AG04450 (cell line): Measurements from ENCODE around the gene HDAC7. TPM values are rescaled to one million over a fixed set of nuclear protein-coding genes. Genes with fewer than 3 reads are reported as not detected.

Experiments
- CTCF ChIA-PET: fragments of 300-600, 350-600 bp; formaldehyde crosslinking; extraction: SDS; loops from one replicate; lab custom pipeline; 2022; ENCODE audit warnings: antibody characterized with exemption, inconsistent platforms; lab: Charles Lee
- POLR2A ChIA-PET: fragments of 350-600 bp; formaldehyde crosslinking; extraction: SDS; loops from one replicate; lab custom pipeline; 2021; ENCODE audit warnings: antibody characterized with exemption, inconsistent platforms; lab: Yijun Ruan, JAX
- DNase-seq: peaks from one replicate; pipeline ENCODE4 v3.0.0-alpha.2; 2011; ENCODE audit warnings: low read depth, low spot score
- H3K27ac ChIP-seq: one replicate; pipeline ENCODE4 v1.5.1; 2012; ENCODE audit warnings: low read depth, low read length, control low read depth
- H3K27me3 ChIP-seq: one replicate; pipeline ENCODE4 v1.6.0; 2012; ENCODE audit warnings: low read length; ENCODE audit not compliant: control insufficient read depth, insufficient read depth
- H3K4me3 ChIP-seq: 2 replicates; pipeline ENCODE4 v1.5.1; 2011; ENCODE audit warnings: mild to moderate bottlenecking, low read depth, low read length, control low read depth
- H3K9me3 ChIP-seq: 2 replicates; pipeline ENCODE4 v1.5.1; 2012; ENCODE audit warnings: low read length; ENCODE audit not compliant: control insufficient read depth, insufficient read depth
- polyA plus RNA-seq: library from polyadenylated mRNA; depleted of rRNA; stranded (reverse); fragments of >200 nt; gene quantifications from 2 replicates; pipeline ENCODE4 v1.2.3, GENCODE V29; 2011
- TF ChIP-seq, protein P1 (sequence below): IDR thresholded peaks from 2 replicates; pipeline ENCODE4 v1.5.1; 2011; ENCODE audit warnings: low read depth, low read length, control low read depth, inconsistent platforms

The HDAC7 gene
- polyA plus RNA-seq, 1 experiment = 17.1 TPM

DNA sequence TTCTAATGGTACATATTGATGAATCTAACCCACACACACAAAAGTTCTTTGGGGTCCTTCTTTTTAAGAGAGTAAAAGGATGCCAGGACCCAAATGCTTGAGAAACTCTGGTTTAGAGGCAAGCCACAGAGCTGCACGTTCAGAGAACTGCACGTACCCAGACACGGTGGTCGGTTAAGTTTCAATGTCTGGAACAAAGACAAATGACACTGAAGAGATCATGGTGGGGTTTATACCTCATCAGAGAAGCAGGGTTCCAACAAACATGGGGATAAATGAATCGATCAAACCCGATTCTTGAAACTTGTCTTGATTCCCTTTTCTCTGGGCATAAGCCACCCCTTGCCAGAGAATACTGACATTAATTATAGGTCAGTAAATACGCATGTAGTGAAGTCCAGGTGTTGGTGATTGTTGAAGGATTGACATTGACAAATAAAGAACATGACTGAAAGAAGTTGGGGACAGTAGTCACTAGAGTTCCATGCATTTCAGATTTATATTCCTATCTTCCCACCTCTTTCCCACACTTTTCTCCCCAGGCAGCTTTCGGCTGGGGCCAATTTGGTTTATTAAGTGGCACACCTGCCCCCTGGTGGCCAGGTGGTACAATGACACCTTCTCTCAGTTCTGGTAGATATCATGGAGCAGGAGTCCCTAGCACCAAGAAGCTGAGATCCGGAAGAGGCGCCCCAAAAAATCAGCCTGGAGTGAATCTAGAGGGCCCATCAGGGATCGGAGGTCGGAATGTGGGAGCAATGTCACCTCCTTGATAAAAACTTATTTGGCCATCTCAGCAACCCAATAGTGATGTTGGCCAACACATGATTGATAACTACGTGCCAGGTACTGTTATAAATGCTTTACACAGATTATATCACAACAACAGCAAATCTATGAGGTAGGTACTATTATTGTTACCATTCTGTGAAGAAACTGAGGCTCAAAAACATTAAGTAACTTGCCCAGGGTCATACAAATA is 17.8 kb upstream of the HDAC7 start:
- CTCF ChIA-PET = interaction anchor here (1.0 to 8.4 kb wide), 41 partner anchors 9 to 327 kb away, joined by 3 to 104 read pairs (median 9); partner anchors contain the start of genes ENDOU, HDAC7, RAPGEF3 and RPAP3
- no peaks in the 10 kb centered on the region for H3K27me3 ChIP-seq
- POLR2A ChIA-PET = interaction anchor here (0.8 to 2.0 kb wide), 4 partner anchors 9 to 56 kb away, joined by 3 to 14 read pairs (median 4); no protein-coding TSS in a partner anchor
- H3K9me3 ChIP-seq = no peaks in the 10 kb centered on the region
- TF ChIP-seq, protein P1, sequence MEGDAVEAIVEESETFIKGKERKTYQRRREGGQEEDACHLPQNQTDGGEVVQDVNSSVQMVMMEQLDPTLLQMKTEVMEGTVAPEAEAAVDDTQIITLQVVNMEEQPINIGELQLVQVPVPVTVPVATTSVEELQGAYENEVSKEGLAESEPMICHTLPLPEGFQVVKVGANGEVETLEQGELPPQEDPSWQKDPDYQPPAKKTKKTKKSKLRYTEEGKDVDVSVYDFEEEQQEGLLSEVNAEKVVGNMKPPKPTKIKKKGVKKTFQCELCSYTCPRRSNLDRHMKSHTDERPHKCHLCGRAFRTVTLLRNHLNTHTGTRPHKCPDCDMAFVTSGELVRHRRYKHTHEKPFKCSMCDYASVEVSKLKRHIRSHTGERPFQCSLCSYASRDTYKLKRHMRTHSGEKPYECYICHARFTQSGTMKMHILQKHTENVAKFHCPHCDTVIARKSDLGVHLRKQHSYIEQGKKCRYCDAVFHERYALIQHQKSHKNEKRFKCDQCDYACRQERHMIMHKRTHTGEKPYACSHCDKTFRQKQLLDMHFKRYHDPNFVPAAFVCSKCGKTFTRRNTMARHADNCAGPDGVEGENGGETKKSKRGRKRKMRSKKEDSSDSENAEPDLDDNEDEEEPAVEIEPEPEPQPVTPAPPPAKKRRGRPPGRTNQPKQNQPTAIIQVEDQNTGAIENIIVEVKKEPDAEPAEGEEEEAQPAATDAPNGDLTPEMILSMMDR = peak; percentile 85
- H3K4me3 ChIP-seq = no peak overlapping the region
- DNase-seq = no peak
- H3K27ac ChIP-seq = no peak overlapping the region

DNA sequence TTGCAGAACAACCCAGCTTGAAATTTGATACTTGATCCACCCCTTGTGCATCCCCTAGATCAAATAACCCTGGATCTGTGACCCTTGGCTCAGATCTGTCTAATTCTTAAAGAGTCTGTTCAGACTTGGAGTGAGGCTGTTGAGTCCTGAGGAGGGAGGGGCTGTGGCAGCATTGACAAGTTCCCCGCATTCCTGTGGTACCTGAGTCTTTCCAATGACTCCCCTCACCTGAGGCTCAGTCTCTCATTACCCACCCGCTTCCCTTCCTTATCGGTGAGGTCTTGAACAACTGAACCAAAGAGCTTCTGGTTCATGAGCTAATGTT is 16.1 kb upstream of the HDAC7 start:
- no peak for DNase-seq
- ChIA-PET CTCF (interaction anchor here (0.7 to 8.4 kb wide), 13 partner anchors 13 to 184 kb away, joined by 3 to 104 read pairs (median 4); partner anchors contain the start of gene TMEM106C), POLR2A (interaction anchor here (1.4 to 1.5 kb wide), 2 partner anchors 15 to 23 kb away, joined by 4 to 19 read pairs; no protein-coding TSS in a partner anchor)
- no peak overlapping the region for H3K4me3 ChIP-seq
- H3K27me3 ChIP-seq = no peaks in the 10 kb centered on the region
- no peak overlapping the region for H3K27ac ChIP-seq
- TF ChIP-seq, protein P1 = no peak
- no peaks in the 10 kb centered on the region for H3K9me3 ChIP-seq

DNA sequence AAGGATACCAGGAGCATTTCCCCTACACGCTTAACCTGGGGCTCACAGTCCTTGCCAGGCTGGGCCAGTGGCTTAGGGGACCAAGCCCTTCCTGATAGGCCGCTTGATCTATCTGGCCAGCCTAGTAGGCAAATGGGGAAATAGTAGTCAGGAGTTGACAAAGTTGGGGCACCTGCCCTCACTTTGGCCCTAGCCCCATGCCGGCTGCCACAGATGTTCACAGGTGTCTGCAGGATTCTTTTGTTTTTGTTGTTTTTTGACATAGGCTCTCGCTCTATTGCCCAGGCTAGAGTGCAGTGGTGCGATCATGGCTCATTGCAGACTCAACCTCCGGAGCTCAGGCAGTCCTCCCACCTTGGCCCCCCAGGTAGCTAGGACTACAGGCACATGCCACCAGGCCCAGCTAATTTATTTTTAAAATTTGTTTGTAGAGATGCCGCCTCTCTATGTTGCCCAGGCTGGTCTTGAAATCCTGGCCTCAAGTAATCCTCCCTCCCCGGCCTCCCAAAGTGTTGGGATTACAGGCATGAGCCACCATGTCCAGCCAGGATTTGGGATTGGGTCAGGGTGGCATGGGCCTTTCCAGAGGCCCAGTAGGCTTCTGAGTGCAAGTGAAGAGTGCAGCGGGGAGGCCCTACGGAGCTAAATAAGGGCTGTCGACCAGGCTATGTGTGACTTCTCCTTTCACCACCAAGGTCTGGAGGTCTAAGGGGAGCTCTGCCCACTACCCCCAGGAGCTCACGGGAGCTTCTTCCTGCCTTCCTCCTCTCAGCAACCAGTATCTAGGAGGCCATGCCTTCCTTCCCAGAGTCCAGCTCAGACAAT is 15.5 kb upstream of the HDAC7 start:
- POLR2A ChIA-PET = interaction anchor here (1.4 to 1.5 kb wide), 2 partner anchors 14 to 22 kb away, joined by 4 to 19 read pairs; no protein-coding TSS in a partner anchor
- TF ChIP-seq, protein P1 = no peak
- Histone ChIP-seq H3K4me3 (no peak overlapping the region), H3K27ac (no peak overlapping the region), H3K9me3 (no peaks in the 10 kb centered on the region), H3K27me3 (no peaks in the 10 kb centered on the region)
- CTCF ChIA-PET = interaction anchor here (0.6 to 8.4 kb wide), 11 partner anchors 13 to 128 kb away, joined by 3 to 104 read pairs (median 6); partner anchors contain the start of gene TMEM106C
- no peak for DNase-seq

DNA sequence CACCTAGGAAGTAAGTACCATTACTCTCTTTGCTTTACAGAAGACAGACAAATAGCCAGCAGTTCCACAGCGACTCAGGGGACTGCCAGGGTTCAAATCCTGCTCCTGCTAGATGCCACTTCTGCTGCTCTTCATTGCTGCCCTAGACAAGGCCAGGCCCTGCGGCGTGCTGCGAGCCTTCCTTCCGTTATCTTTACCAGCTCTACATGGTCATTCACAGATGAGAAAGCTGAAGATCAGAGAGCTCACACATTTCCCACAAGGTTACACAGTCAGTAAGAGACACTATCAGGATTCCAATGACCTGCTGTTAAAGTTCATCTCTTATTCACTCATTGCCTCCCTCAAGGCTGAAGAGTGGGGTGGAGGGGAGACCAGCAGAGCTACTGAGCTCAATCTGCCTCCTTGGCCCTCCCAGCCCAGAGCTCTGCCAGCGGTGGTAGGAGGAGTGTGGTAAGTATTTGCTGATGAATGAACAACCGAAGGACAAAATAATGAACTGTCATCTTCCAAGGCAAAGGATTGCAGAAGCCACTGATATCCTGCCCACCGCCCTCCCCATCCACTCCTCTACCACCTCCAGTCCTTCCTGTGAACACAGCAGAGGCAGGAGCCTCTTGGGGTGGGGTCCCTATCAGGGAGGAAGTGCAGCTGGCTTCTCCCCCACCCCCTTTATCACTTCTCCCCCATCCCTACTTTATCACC is 14.6 kb upstream of the HDAC7 start:
- Histone ChIP-seq H3K9me3 (no peaks in the 10 kb centered on the region), H3K4me3 (no peak overlapping the region), H3K27me3 (no peaks in the 10 kb centered on the region), H3K27ac (no peak overlapping the region)
- DNase-seq = no peak
- TF ChIP-seq, protein P1 = no peak
- CTCF ChIA-PET = interaction anchor here (1.2 to 8.4 kb wide), 3 partner anchors 35 to 93 kb away, joined by 4 to 104 read pairs (median 69); no protein-coding TSS in a partner anchor
- POLR2A ChIA-PET = no interaction called here
